ENCODE measurements around the gene KIAA0319L.
"Not testable (repeated sequence)": the region's sequence is repeated elsewhere in the genome, so short reads cannot be mapped to it uniquely, and the experiment has no call there.

- not testable (repeated sequence) for TF ChIP-seq CTCF (IDR thresholded peaks at IDR 0.05); POLR2A (IDR thresholded peaks at IDR 0.05; ENCODE audit: low read depth); POLR2AphosphoS5 (IDR thresholded peaks at IDR 0.05); EP300 (IDR thresholded peaks at IDR 0.05)
Observed at GRCh38 chr1:35463749-35464148, 93.5 kb downstream of the KIAA0319L start.

Measured in esophagus muscularis mucosa (tissue), 4 donors.